ENCODE data around the gene DYSF.

- TF ChIP-seq, protein P1, sequence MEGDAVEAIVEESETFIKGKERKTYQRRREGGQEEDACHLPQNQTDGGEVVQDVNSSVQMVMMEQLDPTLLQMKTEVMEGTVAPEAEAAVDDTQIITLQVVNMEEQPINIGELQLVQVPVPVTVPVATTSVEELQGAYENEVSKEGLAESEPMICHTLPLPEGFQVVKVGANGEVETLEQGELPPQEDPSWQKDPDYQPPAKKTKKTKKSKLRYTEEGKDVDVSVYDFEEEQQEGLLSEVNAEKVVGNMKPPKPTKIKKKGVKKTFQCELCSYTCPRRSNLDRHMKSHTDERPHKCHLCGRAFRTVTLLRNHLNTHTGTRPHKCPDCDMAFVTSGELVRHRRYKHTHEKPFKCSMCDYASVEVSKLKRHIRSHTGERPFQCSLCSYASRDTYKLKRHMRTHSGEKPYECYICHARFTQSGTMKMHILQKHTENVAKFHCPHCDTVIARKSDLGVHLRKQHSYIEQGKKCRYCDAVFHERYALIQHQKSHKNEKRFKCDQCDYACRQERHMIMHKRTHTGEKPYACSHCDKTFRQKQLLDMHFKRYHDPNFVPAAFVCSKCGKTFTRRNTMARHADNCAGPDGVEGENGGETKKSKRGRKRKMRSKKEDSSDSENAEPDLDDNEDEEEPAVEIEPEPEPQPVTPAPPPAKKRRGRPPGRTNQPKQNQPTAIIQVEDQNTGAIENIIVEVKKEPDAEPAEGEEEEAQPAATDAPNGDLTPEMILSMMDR (conservative IDR thresholded peaks at IDR 0.05; ENCODE audit: low read depth, low read length): no peak
- TF ChIP-seq EZH2 (IDR thresholded peaks at IDR 0.05; ENCODE audit: borderline replicate concordance, low read depth, low read length, poor library complexity, severe bottlenecking): no peak
Observed at GRCh38 chr2:71526975-71527374, 73.6 kb downstream of the DYSF start.
